H1 (cell line): Measurements from ENCODE around the gene MTURN. TPM values are rescaled to one million over a fixed set of nuclear protein-coding genes. Genes with fewer than 3 reads are reported as not detected.

ENCODE experiments used
- FOSL1 ChIP-seq: IDR thresholded peaks from 2 replicates; pipeline ENCODE4 v1.6.1; 2011; ENCODE audit warnings: mild to moderate bottlenecking, low read depth, low read length, moderate library complexity; ENCODE audit not compliant: insufficient read depth
- MAFK ChIP-seq: IDR thresholded peaks from 2 replicates; pipeline ENCODE4 v1.6.1; 2012; ENCODE audit warnings: low read depth, mild to moderate bottlenecking, improper control_type of control experiment, low read length
- MAX ChIP-seq: IDR thresholded peaks from 2 replicates; pipeline ENCODE4 v1.6.1; 2012; ENCODE audit warnings: inconsistent platforms
- POLR2AphosphoS5 ChIP-seq: IDR thresholded peaks from 2 replicates; pipeline ENCODE4 v1.6.1; 2011; ENCODE audit warnings: low read depth, low read length
- RFX5 ChIP-seq: IDR thresholded peaks from 2 replicates; pipeline ENCODE4 v1.6.1; 2011; ENCODE audit warnings: low read depth, low read length, improper control_type of control experiment, borderline replicate concordance
- polyA plus RNA-seq, 7 experiments: library from polyadenylated mRNA; depleted of rRNA in 3 of 7; stranded (reverse) in 5 of 7; unstranded in 2 of 7; fragments of >200 nt in 5 of 7; fragments of 200-250 nt in 2 of 7; gene quantifications; 1 replicate in 5 of 7; 2 replicates in 1 of 7; 4 replicates in 1 of 7; pipeline versions ENCODE4 v1.2.1 to v1.2.3, GENCODE V29; 2011 to 2013; ENCODE audit warnings: missing spikeins in 2 of 7, mixed read lengths in 2 of 7
- total RNA-seq: library from RNA; stranded (reverse); fragmentation: NEBNext Ultra II Directional; extraction: Animal tissue kit (Norgen Biotek cat#: 25700); gene quantifications from 2 replicates; pipeline ENCODE4 v1.2.1, GENCODE V29; 2021

Gene MTURN
- total and polyA plus RNA-seq, 2 of the 8 experiments (the other 6 are each of a cell fraction or from before 2014, with no cell fraction given): 2.6 to 5.8 TPM

GRCh38 chr7:30144657-30145306 is 10.0 kb downstream of the MTURN start (continued):
- TF ChIP-seq MAX (no peak), RFX5 (no peak), MAFK (no peak), POLR2AphosphoS5 (no peak), FOSL1 (no peak)
